Smooth muscle cell (in vitro differentiated cells): ENCODE measurements around the gene HLCS. TPM values are rescaled to one million over a fixed set of nuclear protein-coding genes. Genes with fewer than 3 reads are reported as not detected.

Experiments used
- DNase-seq: peaks from one replicate; lab custom pipeline; 2025; ENCODE audit not compliant: unreplicated experiment; lab: John Stamatoyannopoulos, UW
- H2AFZ ChIP-seq: fragments of 200-600 bp; sonication (generic); 2 replicates; pipeline ENCODE4 v1.6.0; 2016; ENCODE audit warnings: antibody characterized with exemption, low read depth, mild to moderate bottlenecking
- H3F3A ChIP-seq: fragments of 200-600 bp; sonication (generic); 2 replicates; pipeline ENCODE4 v1.6.0; 2017; ENCODE audit warnings: antibody characterized with exemption, low read depth
- H3K27ac ChIP-seq: fragments of 200-600 bp; sonication (generic); 2 replicates; pipeline ENCODE4 v1.5.1; 2016; ENCODE audit warnings: low read depth, mild to moderate bottlenecking
- H3K27me3 ChIP-seq: fragments of 200-600 bp; sonication (generic); 2 replicates; pipeline ENCODE4 v1.6.1; 2016; ENCODE audit warnings: low read depth, mild to moderate bottlenecking
- H3K36me3 ChIP-seq: fragments of 200-600 bp; sonication (generic); 2 replicates; pipeline ENCODE4 v1.5.1; 2016; ENCODE audit warnings: low read depth
- H3K4me1 ChIP-seq: fragments of 200-600 bp; sonication (generic); 2 replicates; pipeline ENCODE4 v1.5.1; 2016; ENCODE audit warnings: low read depth
- H3K4me2 ChIP-seq: fragments of 200-600 bp; sonication (generic); 2 replicates; pipeline ENCODE4 v1.6.0; 2016; ENCODE audit warnings: mild to moderate bottlenecking
- H3K4me3 ChIP-seq: fragments of 200-600 bp; sonication (generic); 2 replicates; pipeline ENCODE4 v1.5.1; 2016; ENCODE audit warnings: mild to moderate bottlenecking
- H3K79me2 ChIP-seq: fragments of 200-600 bp; sonication (generic); 2 replicates; pipeline ENCODE4 v1.6.0; 2016; ENCODE audit warnings: low read depth, mild to moderate bottlenecking
- H3K9ac ChIP-seq: fragments of 200-600 bp; sonication (generic); 2 replicates; pipeline ENCODE4 v1.6.0; 2016; ENCODE audit warnings: low read depth
- H3K9me3 ChIP-seq: fragments of 200-600 bp; sonication (generic); replicated peaks from 2 replicates; pipeline ENCODE4 v1.5.1; 2016; ENCODE audit warnings: low read depth
- H4K20me1 ChIP-seq: fragments of 200-600 bp; sonication (generic); 2 replicates; pipeline ENCODE4 v1.6.0; 2016; ENCODE audit warnings: low read depth
- WGBS: methylation state at CpG from one replicate; pipeline ENCODE4 v1.1.7; 2016; ENCODE audit warnings: low lambda C conversion rate; 5-methylcytosine and 5-hydroxymethylcytosine counted together
- polyA plus RNA-seq: library from polyadenylated mRNA; unstranded; fragments of >200 nt; fragmentation: Nextera tagmentation; extraction: Ambion mirVana; gene quantifications from 2 replicates; pipeline ENCODE4 v1.2.1, GENCODE V29; 2016
- total RNA-seq: library from RNA; depleted of rRNA; stranded (reverse); fragments of >200 nt; gene quantifications from 2 replicates; pipeline ENCODE4 v1.2.3, GENCODE V29; 2014
- TF ChIP-seq, protein P1 (sequence below): fragments of 200-600 bp; sonication (generic); IDR thresholded peaks from 2 replicates; pipeline ENCODE4 v1.5.1; 2017; ENCODE audit warnings: borderline replicate concordance, mild to moderate bottlenecking, antibody characterized with exemption; ENCODE audit not compliant: insufficient read depth, poor library complexity, severe bottlenecking

The HLCS gene
- total and polyA plus RNA-seq, 2 experiments from 2014 or later, result 7.5 to 20.6 TPM

DNA sequence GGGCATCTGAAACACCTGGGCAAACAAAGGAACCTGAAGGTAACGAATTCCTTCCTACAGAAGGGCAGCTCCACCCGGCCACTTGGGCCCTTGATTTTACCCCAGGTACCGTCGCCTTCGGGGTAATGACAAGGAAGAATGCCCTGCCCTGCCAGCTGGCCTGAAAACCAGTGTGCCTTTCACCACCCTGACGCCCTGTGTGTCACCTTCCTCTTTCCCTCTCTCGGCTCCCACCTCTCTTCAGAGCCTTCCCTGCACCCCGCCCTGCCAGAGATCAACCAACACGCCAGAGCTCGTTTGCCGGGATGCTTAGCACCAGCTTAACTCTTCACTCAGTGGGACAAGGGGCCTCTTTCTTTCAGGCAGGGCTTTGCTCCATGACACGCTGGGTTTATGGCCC lies 181.5 kb downstream of the HLCS start:
- WGBS, result 83% methylated on average over 12 of the region's 12 CpGs
- Histone ChIP-seq H2AFZ (no peak overlapping the region), H3K27me3 (no peaks in the 10 kb centered on the region), H3K36me3 (no peaks in the 10 kb centered on the region), H3K4me2 (no peak overlapping the region), H3K9me3 (no peaks in the 10 kb centered on the region), H4K20me1 (no peaks in the 10 kb centered on the region), H3K27ac (no peak overlapping the region), H3F3A (no peaks in the 10 kb centered on the region), H3K9ac (no peak overlapping the region), H3K4me3 (no peak overlapping the region), H3K79me2 (no peaks in the 10 kb centered on the region), H3K4me1 (no peaks in the 10 kb centered on the region)
- TF ChIP-seq, protein P1, sequence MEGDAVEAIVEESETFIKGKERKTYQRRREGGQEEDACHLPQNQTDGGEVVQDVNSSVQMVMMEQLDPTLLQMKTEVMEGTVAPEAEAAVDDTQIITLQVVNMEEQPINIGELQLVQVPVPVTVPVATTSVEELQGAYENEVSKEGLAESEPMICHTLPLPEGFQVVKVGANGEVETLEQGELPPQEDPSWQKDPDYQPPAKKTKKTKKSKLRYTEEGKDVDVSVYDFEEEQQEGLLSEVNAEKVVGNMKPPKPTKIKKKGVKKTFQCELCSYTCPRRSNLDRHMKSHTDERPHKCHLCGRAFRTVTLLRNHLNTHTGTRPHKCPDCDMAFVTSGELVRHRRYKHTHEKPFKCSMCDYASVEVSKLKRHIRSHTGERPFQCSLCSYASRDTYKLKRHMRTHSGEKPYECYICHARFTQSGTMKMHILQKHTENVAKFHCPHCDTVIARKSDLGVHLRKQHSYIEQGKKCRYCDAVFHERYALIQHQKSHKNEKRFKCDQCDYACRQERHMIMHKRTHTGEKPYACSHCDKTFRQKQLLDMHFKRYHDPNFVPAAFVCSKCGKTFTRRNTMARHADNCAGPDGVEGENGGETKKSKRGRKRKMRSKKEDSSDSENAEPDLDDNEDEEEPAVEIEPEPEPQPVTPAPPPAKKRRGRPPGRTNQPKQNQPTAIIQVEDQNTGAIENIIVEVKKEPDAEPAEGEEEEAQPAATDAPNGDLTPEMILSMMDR, result no peak
- no peak for DNase-seq

DNA sequence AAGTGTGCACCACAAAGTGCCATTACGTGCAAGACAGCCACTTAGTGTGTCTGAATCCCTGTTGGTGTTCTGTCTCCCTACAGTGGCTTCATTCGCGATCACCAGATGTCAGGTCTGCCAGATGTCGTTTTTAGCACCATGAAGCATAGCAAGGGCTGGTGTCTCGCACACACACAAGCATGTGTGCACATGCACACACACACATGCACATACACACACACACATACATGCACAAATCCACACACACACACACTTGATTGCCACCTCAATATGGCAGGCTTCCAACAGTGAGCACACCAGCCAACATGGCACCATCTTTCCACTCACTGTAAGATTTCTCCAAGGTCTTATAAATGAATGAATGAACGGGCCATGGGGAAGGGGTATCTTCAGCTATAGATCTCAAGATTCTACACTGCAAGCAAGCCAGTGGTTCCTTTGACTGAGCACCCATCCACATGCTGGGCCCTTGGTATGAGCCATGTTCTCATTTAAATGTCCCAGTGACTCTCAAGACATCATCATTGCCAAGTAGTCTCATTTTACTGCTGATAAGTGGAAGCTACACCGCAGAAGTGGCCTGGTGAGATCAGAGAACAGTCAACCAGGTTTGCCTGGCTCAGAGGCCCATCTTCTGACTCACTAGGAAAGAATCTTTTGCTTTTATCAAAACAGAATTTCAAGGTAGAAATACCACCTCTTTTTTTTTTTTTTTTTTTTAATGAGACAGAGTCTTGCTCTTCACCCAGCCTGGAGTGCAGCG lies 182.7 kb downstream of the HLCS start:
- H3K79me2 ChIP-seq, result no peaks in the 10 kb centered on the region
- no peaks in the 10 kb centered on the region for H3K9me3 ChIP-seq
- H3K36me3 ChIP-seq, result no peaks in the 10 kb centered on the region
- H3K4me2 ChIP-seq, result no peak overlapping the region
- H3K9ac ChIP-seq, result no peak overlapping the region
- WGBS, result 89% methylated on average over 8 of the region's 8 CpGs
- H2AFZ ChIP-seq, result no peak overlapping the region
- H3K27ac ChIP-seq, result peak overlapping the region; percentile 21
- no peaks in the 10 kb centered on the region for H4K20me1 ChIP-seq
- H3K4me1 ChIP-seq, result no peaks in the 10 kb centered on the region
- H3K4me3 ChIP-seq, result no peak overlapping the region
- H3F3A ChIP-seq, result no peaks in the 10 kb centered on the region
- DNase-seq, result no peak
- TF ChIP-seq, protein P1, result no peak
- H3K27me3 ChIP-seq, result no peaks in the 10 kb centered on the region

DNA sequence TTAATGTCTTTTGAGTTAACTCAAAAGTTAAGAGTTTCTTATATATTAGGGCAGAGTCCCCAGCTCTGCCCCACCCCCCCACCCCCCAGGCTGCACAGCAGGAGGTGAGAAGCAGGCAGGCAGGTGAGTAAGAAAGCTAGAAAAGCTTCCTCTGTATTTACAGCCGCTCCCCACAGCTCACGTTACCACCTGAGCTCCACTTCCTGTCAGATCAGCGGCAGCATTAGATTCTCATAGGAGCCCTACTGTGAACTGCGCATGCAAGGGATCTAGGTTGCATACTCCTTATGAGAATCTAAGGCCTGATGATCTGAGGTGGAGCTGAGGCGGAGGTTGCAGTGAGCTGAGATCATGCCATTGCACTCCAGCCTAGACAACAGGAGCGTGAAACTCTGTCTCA lies 185.6 kb downstream of the HLCS start:
- H3K9ac ChIP-seq, result no peak overlapping the region
- WGBS, result 80% methylated on average over 6 of the region's 6 CpGs
- H2AFZ ChIP-seq, result no peak overlapping the region
- no peaks in the 10 kb centered on the region for H3K79me2 ChIP-seq
- H3K36me3 ChIP-seq, result no peaks in the 10 kb centered on the region
- TF ChIP-seq, protein P1, result no peak
- no peak overlapping the region for H3K4me3 ChIP-seq
- H3K9me3 ChIP-seq, result no peaks in the 10 kb centered on the region
- H3K27ac ChIP-seq, result no peak overlapping the region
- no peaks in the 10 kb centered on the region for H3K27me3 ChIP-seq
- no peaks in the 10 kb centered on the region for H3F3A ChIP-seq
- H3K4me1 ChIP-seq, result no peaks in the 10 kb centered on the region
- no peak for DNase-seq
- no peaks in the 10 kb centered on the region for H4K20me1 ChIP-seq
- no peak overlapping the region for H3K4me2 ChIP-seq
